Measurements from ENCODE around the gene RAPGEF2.

- TF ChIP-seq YY1 (IDR thresholded peaks at IDR 0.05; ENCODE audit: insufficient read depth, insufficient read length) (no peak), ZNF274 (IDR thresholded peaks at IDR 0.05; ENCODE audit: low read depth, low read length) (no peak)
Observed at GRCh38 chr4:159117968-159118367, 15.1 kb downstream of the RAPGEF2 start.
